Activated T-helper 1 cell treated with Interleukin-2 at 50 U/mL for 16 hours (primary cell): ENCODE results near the gene P2RX2.

Experiments
- DNase-seq: peaks from one replicate; pipeline ENCODE4 v3.0.0-alpha.2; 2020; ENCODE audit warnings: low read depth

Gene P2RX2

DNA sequence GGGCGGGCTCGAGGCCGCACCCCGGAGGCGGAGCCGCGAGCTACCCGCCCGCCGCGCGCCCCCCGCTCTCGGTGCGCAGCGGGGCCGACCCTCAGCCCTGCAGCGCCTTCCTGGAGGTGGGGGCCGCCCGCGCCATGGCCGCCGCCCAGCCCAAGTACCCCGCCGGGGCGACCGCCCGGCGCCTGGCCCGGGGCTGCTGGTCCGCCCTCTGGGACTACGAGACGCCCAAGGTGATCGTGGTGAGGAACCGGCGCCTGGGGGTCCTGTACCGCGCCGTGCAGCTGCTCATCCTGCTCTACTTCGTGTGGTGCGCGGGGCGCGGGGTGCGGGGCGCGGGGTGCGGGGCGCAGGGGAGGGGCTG is at the start of gene P2RX2:
TSS of gene P2RX2 (plus strand) at position 94 of the 361 bp plus-strand sequence. CDS start at position 135, 41 bp downstream.
- no peak for DNase-seq

DNA sequence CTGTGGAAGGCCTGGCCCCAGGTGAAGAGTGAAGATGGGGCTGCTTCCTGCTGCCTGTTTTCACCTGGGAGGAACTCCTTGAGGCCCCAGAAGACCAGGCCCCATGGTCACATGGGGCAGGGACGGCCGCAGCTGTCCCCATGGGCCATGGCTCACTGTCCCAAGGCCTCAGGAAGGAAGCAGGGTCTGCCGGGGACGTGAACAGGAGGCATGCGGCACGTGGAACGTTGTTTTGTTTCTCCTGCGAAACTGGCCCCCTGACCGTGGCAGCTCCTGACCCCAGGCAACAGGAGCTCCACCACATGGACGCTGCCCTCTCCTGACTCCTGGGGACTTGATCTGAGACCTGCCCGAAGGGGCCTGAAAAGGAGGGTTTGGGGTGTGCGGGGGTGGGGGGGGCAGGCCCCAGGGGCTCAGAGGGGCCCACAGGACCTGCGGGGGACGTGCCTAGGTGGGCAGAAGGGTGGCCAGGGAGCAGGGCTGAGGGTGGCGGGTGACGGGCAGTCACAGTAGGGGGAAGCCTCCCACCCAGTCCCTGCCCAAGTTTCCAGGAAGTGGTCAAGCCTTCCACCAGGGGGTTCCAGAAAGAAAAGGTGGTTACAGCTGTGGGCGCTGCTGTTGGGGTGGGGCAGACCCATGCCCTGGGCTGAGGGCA is 49.6 kb upstream of the P2RX2 start:
- DNase-seq, result no peak

DNA sequence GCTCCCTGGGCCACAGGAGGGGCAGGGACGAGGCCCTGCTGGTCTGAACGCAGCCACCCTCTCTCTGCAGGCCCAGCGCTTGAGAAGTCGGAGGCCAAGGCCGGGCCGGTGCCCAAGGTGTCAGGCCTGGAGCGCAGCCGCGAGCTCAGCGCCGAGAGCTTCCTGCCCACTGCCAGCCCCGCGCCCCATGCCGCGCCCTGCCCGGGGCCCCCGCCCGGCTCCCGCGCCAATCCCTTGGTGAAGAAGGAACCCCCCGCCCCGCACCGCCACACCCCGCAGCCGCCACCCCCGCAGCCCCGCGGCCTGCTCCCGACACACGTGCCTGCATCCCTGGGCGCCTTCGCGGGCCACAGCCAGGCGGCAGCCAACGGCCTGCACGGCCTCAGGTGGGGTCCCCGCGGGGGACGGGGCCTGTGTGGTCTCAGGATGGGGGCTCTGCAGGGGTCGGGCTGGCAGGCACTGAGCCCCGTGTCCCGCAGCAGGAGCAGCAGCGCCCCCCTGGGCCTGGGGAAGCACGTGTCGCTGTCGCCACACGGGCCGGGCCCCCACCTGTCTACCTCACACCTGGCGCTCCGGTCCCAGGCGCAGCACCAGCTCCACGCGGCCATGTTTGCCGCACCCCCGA is 48.6 kb upstream of the P2RX2 start:
- no peak for DNase-seq

DNA sequence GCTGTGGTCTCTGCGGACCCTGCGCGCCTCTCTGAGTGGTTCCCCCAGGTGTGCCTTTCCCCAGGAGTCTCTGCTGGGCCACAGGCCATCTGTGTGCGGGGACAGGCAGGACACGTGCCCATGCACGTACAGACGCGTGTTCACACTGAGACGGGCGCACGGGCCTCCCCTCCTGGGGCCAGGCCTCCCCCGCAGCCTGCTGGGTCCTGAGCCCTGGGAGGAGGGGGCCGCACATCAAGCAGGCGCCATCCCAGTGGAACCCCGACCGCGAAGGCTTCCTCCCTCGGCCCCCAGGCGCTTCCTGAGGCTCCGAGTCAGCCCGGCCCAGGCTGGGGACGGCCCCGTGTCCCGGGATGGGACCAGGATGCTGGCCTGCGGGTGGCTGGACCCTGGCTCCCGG is 47.9 kb upstream of the P2RX2 start:
- no peak for DNase-seq

DNA sequence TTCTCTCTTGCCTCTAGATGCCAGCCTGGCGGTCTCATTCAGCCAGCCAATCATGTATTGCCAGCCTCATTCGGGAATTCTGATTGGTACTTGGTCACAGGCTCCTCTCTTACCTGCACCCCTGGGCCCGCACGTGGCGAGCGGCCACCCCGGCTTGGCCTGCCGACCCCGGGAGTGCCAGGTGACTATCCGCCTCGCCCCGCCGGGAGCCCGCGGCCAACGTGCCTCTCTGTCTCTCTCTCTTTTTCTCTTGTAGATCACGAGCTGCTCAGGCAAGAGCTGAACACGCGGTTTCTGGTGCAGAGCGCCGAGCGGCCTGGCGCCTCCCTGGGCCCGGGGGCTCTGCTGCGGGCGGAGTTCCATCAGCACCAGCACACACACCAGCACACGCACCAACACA is 47.5 kb upstream of the P2RX2 start:
- DNase-seq, result no peak

DNA sequence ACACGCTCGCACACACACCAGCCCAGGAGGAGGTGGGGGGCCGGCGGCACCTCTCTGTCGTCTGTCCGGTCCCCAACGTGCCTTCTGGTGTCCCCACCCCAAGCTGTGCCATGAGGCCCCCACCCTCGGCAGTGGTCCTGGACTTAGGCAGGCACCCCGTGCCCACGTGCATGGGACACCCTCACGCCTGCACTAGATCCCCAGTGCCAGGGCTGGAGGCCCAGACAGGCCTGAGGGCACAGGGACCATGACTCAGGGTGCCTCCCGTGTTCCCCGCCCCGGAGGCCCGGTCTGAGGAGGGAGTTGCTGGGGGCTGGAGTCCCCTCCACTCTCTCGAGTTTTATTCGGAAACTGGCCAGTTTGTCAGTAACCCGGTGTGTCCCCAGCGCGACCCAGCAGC is 47.0 kb upstream of the P2RX2 start:
- DNase-seq, result no peak

DNA sequence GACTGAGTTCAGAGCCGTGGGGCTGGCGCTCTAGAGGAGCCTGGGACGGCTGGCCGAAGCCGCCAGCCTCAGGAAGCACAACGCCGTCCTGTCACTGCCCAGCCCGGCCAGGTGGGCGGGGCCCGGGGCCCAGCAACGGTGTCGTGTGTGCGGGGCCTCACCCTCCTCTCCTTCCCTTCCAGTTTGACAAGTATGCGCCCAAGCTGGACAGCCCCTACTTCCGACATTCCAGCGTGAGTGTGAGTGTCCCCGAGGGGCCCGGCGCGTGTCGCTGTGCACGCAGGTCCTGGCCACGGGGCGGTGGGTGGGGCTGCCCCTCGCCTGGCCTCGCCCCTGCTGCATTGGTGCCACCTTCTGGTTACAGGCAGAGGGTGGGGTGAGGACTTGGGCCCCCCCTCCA is 46.5 kb upstream of the P2RX2 start:
- DNase-seq, result no peak

DNA sequence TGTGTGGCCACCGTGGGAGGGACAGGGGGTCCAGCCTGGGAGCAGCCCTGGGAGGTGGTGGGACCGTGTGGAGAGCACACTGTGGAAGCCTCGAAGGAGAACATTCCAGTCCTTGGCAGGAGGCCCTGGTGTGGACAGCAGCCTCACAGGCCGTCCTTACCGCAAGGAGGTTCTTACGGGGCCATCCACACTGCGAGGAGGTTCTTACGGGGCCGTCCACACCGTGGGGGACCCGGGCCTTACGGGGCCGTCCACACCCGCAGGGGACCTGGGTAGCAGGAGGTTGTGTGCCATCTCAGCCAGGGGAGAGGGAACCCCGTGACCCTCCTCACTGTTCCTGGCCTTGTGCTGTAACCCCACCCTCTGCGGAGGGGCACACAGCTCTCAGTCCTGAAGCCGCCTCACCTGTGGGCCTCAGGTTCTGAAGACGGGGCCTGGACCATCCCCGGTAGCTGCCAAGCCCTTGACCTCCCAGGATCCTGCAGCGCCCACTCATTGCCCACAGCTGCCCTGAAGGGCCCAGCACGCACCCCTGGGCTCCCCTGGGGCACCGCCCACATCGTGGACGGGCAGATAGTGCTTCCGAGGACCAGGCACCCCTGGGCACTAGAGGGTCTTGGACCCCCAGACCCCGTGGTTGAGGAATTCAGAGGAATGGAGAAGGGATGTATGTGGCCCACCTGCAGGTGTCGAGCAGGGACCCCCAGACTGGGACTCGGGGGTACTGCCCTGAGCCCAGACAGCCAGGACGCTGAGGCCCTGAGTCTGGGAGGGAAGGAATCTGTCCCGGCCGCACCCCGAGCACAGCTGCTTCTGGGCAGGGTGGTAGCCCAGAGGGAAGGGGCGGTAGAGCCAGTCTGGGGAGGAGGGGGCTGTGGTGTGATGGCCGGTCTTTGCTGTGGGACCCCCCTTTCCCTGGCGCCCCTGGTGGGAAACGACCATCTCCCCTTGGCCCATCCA is 45.5 kb upstream of the P2RX2 start:
- no peak for DNase-seq

DNA sequence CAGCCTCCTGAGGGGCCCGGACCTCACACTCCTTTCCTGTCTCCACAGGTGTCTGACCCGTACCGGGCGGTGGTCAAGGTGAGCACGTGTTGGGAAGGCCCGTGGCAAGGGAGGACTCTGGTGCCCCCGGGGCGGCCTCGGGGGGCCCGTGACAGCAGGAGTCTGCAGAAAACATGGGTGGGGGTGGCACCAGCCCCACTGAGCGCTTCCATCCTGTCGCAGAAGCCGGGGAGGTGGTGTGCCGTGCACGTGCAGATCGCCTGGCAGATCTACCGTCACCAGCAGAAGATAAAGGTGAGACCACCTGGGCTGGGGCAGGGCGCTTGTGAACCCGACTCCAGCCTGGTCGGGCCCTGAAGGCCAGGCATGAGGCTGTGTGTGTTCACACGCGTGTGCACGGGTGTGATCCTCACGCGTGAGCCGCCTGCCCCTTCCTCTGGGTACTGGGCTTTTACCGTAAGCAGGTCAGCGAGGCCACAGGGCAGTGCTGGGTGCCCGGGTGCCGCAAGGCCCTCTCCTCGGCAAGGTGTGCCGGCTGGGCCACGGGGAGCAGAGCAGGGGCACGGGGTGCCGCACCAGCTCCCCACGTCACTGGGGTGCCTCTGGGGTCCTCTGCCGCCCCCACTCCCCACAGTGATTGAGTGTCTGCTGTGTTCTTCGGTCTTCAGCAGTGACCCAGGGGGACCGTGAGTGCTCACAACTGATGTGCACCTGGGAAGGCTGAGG is 44.1 kb upstream of the P2RX2 start:
- no peak for DNase-seq

DNA sequence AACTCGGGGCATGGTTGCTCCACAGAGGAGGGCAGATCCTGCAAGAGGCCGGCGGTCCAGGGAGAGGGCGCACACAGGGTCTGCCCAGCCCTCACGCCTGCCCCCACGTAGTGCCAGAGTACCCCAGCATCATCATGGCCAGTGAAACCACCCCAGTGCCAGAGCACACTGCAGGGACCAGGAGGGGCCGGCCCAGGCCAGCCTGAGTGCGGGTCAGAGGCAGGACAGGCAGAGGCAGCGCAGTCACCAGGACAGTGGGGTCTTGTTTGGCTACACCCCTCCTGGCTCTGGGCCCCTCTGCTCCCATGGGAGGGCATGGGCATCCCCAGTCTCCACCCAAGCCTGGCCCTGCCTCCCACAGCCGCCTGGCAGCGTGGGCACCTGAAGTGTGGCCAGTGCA is 42.9 kb upstream of the P2RX2 start:
- DNase-seq, result no peak

DNA sequence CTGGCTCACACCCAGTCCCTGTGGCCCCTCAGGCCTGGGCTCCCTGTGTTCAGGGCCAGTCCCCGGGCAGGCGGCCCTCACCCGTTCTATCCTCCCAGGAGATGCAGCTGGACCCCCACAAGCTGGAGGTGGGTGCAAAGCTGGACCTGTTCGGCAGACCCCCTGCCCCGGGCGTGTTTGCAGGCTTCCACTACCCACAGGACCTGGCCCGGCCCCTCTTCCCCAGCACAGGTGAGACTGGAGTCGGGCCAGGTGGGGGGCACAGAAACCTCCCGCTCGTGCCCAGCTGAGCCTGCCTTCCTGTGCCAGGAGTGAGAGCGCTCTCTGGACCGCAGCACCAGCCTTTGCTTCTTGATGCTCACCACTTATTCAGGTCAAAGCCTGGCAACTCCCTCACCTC is 41.9 kb upstream of the P2RX2 start:
- DNase-seq, result no peak

DNA sequence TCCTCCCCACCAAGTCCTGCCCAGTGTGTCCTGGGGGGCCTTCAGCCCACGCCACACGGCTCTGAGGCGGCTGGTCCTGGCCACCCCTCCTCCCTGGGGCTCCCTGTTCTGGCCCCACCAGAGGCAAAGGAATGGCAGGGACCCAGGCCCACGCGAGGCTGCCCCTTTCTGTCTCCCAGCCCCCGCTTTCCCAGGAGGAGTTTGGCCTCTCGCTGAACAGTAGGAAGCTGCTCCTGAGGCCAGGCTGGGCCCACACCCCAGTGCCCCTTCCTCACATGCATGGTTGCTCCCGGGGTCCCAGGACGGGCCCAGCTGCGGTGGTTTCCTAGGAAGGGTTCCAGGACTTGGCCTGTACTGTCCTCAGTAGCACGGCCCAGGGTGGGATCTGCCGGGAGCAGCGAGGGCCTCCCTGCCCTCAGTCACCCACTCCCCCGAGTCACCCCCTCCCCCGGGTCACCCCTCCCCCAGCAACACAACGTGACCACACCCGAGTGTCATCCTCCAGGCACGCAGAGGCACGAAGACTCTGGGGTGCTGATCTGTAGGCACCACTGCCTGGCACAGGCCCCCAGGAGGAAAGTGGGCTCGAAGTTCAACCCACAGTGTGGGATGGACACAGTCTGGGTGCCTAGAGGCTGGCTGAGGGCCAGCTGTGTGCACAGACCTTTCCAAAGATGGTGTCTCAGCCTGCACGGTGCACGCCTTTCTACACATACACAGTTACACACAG is 41.2 kb upstream of the P2RX2 start:
- DNase-seq, result no peak

DNA sequence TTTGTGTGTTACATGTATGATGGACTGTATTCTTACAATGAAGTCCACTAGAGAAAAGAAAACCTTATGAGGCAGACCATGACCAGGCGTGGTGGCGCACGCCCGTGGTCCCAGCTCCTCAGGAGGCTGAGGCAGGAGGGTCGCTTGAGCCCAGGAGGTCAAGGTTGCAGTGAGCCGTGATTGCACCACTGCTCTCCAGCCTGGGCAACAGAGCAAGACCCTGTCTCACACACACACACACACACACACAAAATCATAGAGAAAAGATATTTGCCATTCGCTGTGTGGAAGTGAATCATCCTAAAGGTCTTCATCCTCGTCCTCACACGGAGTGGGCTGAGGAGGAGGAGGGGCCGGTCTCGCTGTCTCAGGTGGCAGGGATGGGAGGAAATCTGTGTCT is 40.5 kb upstream of the P2RX2 start:
- no peak for DNase-seq

DNA sequence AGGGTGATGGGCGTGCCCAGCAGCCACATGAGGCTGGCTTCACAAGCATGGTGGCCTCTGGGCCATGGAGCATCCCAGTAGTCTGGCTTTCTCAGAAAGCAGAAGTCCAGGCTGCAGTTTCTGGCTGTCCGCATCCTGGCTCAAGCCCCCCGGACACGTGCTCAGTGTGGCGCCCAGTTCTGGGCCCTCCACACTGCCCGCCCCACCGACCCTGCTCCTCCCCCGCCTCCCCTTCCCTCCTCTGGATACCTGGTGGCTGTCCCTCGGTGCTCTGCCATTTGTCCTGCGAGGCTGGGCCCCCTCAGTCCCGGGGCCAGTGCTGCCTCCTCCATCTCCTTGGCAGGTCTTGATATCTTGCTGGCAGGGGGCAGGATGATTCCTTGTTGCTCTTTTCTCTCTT is 39.8 kb upstream of the P2RX2 start:
- DNase-seq, result no peak

DNA sequence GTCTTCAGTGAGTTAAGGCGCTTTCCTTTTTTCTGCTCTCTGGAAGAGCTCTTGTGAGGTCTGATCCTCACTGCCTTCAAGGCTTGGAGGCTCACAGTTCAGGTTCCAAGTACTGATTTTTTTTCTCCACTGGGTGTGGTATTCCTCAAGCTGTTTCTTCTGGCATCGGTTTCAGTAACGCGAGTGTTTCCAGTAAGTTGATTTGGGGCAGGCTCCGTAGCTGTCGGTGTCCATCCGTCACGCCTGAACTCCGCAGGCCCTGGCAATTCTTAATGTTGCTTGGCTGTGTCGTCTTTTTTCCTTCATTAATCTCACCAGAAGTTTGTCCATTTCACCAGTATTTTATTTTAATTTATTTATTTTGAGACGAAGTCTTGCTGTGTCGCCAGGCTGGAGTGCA is 38.8 kb upstream of the P2RX2 start:
- DNase-seq, result no peak

DNA sequence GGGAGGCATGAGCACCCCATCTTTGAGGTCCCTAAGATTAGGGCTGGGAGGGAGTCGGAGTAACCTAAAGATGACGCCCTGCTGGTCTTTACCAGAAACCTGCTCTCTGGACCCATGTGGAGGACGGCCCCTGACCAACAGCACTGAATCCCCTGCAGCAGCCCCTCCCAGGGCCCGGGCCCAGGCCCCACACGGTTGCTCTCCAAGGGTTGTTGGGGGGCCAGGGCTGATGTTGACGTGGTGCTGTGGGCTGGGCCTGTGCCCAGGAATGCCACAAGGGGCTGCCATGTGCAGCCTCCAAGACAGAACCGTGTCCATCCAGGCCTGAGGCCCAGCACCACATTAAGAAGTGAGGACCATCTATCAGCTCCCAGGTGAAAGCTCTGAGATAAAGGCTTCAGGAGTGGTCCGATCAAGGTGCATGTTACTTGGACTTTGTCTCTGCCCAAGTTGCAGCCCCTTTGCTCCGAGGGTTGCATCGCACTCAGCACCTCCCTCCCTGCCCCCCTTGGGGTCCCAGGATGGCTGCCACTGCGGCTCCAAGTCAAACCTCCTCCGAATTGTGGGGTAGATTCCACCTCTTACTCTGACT is 37.8 kb upstream of the P2RX2 start:
- DNase-seq, result no peak

DNA sequence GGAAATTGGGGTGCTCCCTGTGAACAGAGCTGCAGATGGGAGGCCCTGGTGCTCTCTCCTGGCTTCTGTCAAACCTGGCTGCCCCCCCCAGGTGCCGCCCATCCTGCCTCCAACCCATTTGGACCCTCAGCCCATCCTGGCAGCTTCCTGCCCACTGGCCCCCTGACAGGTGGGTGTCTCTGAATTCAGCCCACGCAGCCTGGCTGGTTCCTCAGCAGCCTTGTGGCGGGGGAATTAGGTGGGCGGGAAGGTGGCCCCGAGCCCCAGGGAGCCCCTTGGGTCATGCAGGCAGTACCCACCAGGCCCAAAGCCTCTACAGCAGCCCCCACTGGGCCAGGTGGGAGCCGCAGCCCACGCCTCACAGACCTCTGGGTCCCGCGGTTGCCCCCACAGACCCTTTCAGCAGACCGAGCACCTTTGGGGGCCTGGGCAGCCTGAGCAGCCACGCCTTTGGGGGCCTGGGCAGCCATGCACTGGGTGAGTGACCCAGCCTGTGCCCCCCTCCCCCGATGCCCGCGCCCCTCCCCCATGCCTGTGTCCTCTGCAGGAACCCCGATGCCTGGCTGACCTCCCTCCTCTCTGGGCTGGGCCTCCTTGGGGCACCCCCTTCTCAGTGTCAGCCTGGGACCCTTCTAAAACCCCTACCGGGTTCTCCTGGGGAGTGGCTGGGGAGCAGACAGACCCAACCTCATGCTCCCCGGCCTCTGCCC is 37.1 kb upstream of the P2RX2 start:
- no peak for DNase-seq

DNA sequence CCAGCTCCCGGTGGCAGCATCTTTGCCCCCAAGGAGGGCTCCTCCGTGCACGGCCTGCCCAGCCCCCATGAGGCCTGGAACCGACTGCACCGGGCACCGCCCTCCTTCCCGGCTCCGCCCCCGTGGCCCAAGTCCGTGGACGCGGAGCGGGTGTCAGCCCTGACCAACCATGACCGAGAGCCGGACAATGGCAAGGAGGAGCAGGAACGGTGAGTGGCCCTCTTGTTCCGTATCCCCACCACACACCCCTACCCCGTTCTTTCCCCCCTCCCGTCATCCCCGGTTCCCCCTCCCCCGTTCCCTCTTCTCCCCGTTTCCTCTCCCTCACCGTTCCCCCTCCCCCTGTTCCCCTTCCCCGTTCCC is 36.5 kb upstream of the P2RX2 start:
- DNase-seq, result no peak

DNA sequence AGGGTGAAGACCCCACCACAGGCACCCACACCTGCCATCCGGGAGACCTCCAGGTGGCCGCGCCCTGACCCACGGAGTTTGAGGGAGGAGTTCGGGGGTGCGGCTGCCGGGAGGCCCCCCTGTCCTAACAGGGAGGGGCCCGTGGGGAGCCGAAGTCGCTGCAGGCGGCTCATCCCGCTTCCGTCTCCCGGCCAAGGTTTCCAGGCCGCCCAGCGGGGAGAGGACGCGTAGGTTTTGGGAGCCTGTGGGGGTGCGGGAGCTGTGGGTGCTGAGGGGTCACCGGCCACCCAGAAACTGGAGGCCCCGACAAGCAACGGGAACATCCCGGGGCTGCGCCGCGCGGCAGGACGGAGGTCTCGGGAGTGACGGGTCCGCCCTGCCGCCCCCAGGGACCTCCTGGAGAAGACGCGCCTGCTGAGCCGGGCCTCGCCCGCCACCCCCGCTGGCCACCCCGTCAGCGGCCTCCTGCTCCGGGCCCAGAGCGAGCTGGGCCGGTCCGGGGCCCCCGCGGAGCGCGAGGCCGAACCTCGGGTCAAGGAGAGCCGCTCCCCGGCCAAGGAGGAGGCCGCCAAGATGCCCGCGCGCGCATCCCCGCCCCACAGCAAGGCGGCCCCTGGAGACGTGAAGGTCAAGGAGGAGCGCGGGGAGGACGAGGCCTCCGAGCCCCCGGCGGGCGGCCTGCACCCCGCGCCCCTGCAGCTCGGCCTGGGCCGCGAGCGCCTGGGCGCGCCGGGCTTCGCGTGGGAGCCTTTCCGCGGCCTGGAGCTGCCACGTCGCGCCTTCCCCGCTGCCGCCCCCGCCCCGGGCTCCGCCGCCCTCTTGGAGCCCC is 35.8 kb upstream of the P2RX2 start:
- no peak for DNase-seq

DNA sequence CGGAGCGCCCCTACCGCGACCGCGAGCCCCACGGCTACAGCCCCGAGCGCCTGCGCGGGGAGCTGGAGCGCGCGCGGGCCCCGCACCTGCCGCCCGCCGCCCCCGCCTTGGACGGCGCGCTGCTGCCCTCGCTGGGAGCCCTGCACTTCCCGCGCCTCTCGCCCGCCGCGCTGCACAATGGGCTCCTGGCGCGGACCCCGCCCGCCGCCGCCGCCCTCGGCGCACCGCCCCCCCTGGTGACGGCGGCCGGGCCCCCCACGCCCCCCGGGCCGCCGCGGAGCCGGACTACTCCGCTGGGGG is 35.2 kb upstream of the P2RX2 start:
- no peak for DNase-seq
